Breast epithelium (tissue), 3 donors: ENCODE results near the gene KIF26B.

ENCODE experiments used
- POLR2AphosphoS5 ChIP-seq, 3 donors: sonication (generic); formaldehyde crosslinking; IDR thresholded peaks; one replicate each; pipeline ENCODE4 v1.6.1; 2017; ENCODE audit warnings: antibody characterized with exemption in 3 of 3
- TF ChIP-seq, protein P1 (sequence below), 3 donors: fragments of 450-650 bp; IDR thresholded peaks; one replicate each; pipeline ENCODE4 v1.5.1; 2016 to 2017; ENCODE audit warnings: antibody characterized with exemption in 3 of 3, mild to moderate bottlenecking in 3 of 3, moderate library complexity in 3 of 3

GRCh38 chr1:245691897-245692296 is 537.1 kb downstream of the KIF26B start:
- no peak for TF ChIP-seq POLR2AphosphoS5 (IDR thresholded peaks at IDR 0.05)
- TF ChIP-seq, protein P1, sequence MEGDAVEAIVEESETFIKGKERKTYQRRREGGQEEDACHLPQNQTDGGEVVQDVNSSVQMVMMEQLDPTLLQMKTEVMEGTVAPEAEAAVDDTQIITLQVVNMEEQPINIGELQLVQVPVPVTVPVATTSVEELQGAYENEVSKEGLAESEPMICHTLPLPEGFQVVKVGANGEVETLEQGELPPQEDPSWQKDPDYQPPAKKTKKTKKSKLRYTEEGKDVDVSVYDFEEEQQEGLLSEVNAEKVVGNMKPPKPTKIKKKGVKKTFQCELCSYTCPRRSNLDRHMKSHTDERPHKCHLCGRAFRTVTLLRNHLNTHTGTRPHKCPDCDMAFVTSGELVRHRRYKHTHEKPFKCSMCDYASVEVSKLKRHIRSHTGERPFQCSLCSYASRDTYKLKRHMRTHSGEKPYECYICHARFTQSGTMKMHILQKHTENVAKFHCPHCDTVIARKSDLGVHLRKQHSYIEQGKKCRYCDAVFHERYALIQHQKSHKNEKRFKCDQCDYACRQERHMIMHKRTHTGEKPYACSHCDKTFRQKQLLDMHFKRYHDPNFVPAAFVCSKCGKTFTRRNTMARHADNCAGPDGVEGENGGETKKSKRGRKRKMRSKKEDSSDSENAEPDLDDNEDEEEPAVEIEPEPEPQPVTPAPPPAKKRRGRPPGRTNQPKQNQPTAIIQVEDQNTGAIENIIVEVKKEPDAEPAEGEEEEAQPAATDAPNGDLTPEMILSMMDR (IDR thresholded peaks at IDR 0.05) = no peak
